SK-N-DZ (cell line): ENCODE measurements around the gene EPHA8.

Experiments used
- DNase-seq: peaks from one replicate; pipeline ENCODE4 v3.0.0-alpha.2; 2015; ENCODE audit warnings: low spot score

The EPHA8 gene

GRCh38 chr1:22592051-22592450, 28.8 kb downstream of the EPHA8 start:
- DNase-seq = no peak

GRCh38 chr1:22592919-22593790, 29.9 kb downstream of the EPHA8 start:
- DNase-seq = no peak

- no peak for DNase-seq
Observed at GRCh38 chr1:22594396-22594795, 31.1 kb downstream of the EPHA8 start.

- no peak for DNase-seq
Observed at GRCh38 chr1:22595108-22595507, 31.8 kb downstream of the EPHA8 start.

- DNase-seq = no peak
Observed at GRCh38 chr1:22597301-22597965, 34.1 kb downstream of the EPHA8 start.

GRCh38 chr1:22597996-22598395, 34.7 kb downstream of the EPHA8 start:
- no peak for DNase-seq

- no peak for DNase-seq
Observed at GRCh38 chr1:22598736-22599135, 35.4 kb downstream of the EPHA8 start.

- DNase-seq = no peak
Observed at GRCh38 chr1:22600071-22600816, 37.0 kb downstream of the EPHA8 start.

- no peak for DNase-seq
Observed at GRCh38 chr1:22600817-22601605, 37.7 kb downstream of the EPHA8 start.

GRCh38 chr1:22601610-22602009, 38.3 kb downstream of the EPHA8 start:
- no peak for DNase-seq

GRCh38 chr1:22602060-22602740, 38.9 kb downstream of the EPHA8 start:
- DNase-seq = no peak

- DNase-seq = no peak
Observed at GRCh38 chr1:22606161-22606560, 42.9 kb downstream of the EPHA8 start.

- DNase-seq = no peak
Observed at GRCh38 chr1:22607154-22607553, 43.9 kb downstream of the EPHA8 start.

GRCh38 chr1:22608361-22608760, 45.1 kb downstream of the EPHA8 start:
- DNase-seq = no peak

- DNase-seq = no peak
Observed at GRCh38 chr1:22609291-22609690, 46.0 kb downstream of the EPHA8 start.

- DNase-seq = peak; percentile 13
Observed at GRCh38 chr1:22611530-22611947, 48.2 kb downstream of the EPHA8 start.

- no peak for DNase-seq
Observed at GRCh38 chr1:22612671-22613571, 49.6 kb downstream of the EPHA8 start.

- DNase-seq = no peak
Observed at GRCh38 chr1:22613572-22613918, 50.3 kb downstream of the EPHA8 start.

GRCh38 chr1:22613951-22614350, 50.7 kb downstream of the EPHA8 start:
- DNase-seq = no peak

- DNase-seq = no peak
Observed at GRCh38 chr1:22615886-22616285, 52.6 kb downstream of the EPHA8 start.
